ENCODE results near the gene SMTNL2.
A peak's percentile ranks its signal among the peaks of the same experiment; 100 is the strongest.

Gene SMTNL2

GRCh38 chr17:4540687-4541327 lies 43.5 kb upstream of the SMTNL2 start:
- Histone ChIP-seq H3K27me3 (ENCODE audit: control insufficient read depth, insufficient read depth, low read length) (no peaks in the 10 kb centered on the region), H3K9ac (ENCODE audit: low read length) (no peak overlapping the region), H3K27ac (ENCODE audit: low read depth, low read length) (no peak overlapping the region), H3K4me3 (ENCODE audit: low read length) (no peak overlapping the region), H3K36me3 (ENCODE audit: control insufficient read depth, insufficient read depth, low read length) (peaks cover 22% of the 10 kb centered on the region), H3K4me1 (ENCODE audit: control insufficient read depth, insufficient read depth, low read length) (no peaks in the 10 kb centered on the region)

DNA sequence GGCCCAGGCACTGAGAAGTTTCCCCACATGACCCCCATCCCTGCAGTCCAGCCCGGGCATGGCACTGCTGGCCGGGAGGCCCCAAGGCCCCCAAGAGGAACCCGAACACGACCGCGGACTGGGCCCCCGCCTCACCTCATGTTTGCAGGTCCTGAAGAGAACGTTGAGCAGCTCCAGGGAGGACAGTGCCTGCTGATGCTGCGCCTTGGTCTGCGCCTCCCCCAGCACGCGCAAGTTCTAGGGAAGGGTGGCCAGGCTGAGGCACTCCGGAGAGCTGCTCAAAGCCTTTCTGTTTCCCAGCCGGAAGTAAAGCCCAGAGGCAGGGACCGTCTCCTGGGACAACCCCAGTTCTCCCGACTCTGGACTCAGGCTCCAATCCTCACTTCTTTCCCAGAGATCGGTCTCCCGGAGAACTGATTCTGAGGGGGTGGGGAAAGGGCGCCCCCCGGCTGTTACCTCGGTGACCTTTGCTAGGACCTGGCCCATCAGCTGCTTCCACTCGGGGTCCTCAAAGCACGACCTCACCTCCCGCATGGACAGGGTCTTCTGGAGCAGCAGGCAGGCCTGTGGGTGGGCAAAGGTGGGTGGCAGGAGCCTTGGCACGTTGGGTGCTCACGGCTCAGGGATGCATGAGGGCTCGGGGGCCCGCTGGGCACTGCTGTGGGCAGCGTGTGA lies 42.9 kb upstream of the SMTNL2 start:
- peaks cover 23% of the 10 kb centered on the region for H3K36me3 ChIP-seq (ENCODE audit: control insufficient read depth, insufficient read depth, low read length)
- no peak overlapping the region for H3K4me3 ChIP-seq (ENCODE audit: low read length)
- no peaks in the 10 kb centered on the region for H3K27me3 ChIP-seq (ENCODE audit: control insufficient read depth, insufficient read depth, low read length)
- H3K4me1 ChIP-seq (ENCODE audit: control insufficient read depth, insufficient read depth, low read length), result no peaks in the 10 kb centered on the region
- no peak overlapping the region for H3K9ac ChIP-seq (ENCODE audit: low read length)
- H3K27ac ChIP-seq (ENCODE audit: low read depth, low read length), result peak overlapping the region; percentile 14

- Histone ChIP-seq H3K27me3 (ENCODE audit: control insufficient read depth, insufficient read depth, low read length) (no peaks in the 10 kb centered on the region), H3K27ac (ENCODE audit: low read depth, low read length) (no peak overlapping the region), H3K4me3 (ENCODE audit: low read length) (no peak overlapping the region), H3K36me3 (ENCODE audit: control insufficient read depth, insufficient read depth, low read length) (peaks cover 23% of the 10 kb centered on the region), H3K9ac (ENCODE audit: low read length) (no peak overlapping the region), H3K4me1 (ENCODE audit: control insufficient read depth, insufficient read depth, low read length) (no peaks in the 10 kb centered on the region)
Measured at GRCh38 chr17:4542003-4542725, 42.2 kb upstream of the SMTNL2 start.

DNA sequence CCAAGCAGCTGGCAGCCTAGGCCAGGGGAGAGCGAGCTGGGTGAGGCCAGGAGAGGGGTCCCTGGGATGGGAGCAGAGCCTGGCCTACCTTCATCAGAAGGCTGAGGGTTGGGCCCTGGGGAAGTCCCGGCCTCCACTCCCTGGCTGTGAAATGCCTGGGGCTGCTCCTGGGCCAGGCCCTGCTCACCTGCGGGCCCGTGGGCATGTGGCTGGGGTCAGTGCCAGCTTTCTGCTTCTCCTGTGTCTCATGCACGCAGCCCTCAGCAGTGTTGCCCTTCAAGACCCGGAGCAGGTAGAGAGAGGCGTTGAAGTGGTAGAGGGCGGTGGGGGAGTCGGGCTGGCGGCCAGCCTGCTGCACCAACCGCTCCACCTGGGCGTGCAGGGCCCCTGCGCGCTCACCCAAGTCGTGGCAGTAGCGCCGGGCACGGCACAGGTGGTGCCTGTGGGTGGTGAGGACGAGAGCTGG lies 41.6 kb upstream of the SMTNL2 start:
- no peak overlapping the region for H3K9ac ChIP-seq (ENCODE audit: low read length)
- H3K4me1 ChIP-seq (ENCODE audit: control insufficient read depth, insufficient read depth, low read length), result no peaks in the 10 kb centered on the region
- H3K36me3 ChIP-seq (ENCODE audit: control insufficient read depth, insufficient read depth, low read length), result peaks cover 27% of the 10 kb centered on the region
- no peak overlapping the region for H3K4me3 ChIP-seq (ENCODE audit: low read length)
- H3K27me3 ChIP-seq (ENCODE audit: control insufficient read depth, insufficient read depth, low read length), result no peaks in the 10 kb centered on the region
- no peak overlapping the region for H3K27ac ChIP-seq (ENCODE audit: low read depth, low read length)

GRCh38 chr17:4543557-4544026 lies 40.7 kb upstream of the SMTNL2 start:
- no peak overlapping the region for H3K27ac ChIP-seq (ENCODE audit: low read depth, low read length)
- H3K9ac ChIP-seq (ENCODE audit: low read length), result no peak overlapping the region
- no peaks in the 10 kb centered on the region for H3K27me3 ChIP-seq (ENCODE audit: control insufficient read depth, insufficient read depth, low read length)
- peaks cover 33% of the 10 kb centered on the region for H3K36me3 ChIP-seq (ENCODE audit: control insufficient read depth, insufficient read depth, low read length)
- no peaks in the 10 kb centered on the region for H3K4me1 ChIP-seq (ENCODE audit: control insufficient read depth, insufficient read depth, low read length)
- no peak overlapping the region for H3K4me3 ChIP-seq (ENCODE audit: low read length)

- Histone ChIP-seq H3K4me3 (ENCODE audit: low read length) (no peak overlapping the region), H3K27ac (ENCODE audit: low read depth, low read length) (no peak overlapping the region), H3K4me1 (ENCODE audit: control insufficient read depth, insufficient read depth, low read length) (no peaks in the 10 kb centered on the region), H3K27me3 (ENCODE audit: control insufficient read depth, insufficient read depth, low read length) (no peaks in the 10 kb centered on the region), H3K9ac (ENCODE audit: low read length) (no peak overlapping the region), H3K36me3 (ENCODE audit: control insufficient read depth, insufficient read depth, low read length) (peaks cover 41% of the 10 kb centered on the region)
Measured at GRCh38 chr17:4544135-4544950, 40.0 kb upstream of the SMTNL2 start.

DNA sequence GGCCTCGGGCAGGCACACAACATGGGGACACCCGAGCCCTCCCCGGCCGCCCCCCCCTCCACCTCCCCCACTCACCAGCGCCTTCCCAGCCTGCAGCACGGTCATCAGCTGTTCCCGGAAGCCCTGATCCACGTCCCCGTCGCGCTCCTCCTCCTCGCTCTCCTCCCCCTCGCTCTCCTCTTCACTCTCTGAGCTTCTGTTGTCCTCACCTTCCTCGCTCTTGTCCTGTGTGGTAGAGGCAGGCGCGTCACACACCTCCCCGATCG lies 39.4 kb upstream of the SMTNL2 start:
- Histone ChIP-seq H3K4me3 (ENCODE audit: low read length) (no peak overlapping the region), H3K9ac (ENCODE audit: low read length) (no peak overlapping the region), H3K4me1 (ENCODE audit: control insufficient read depth, insufficient read depth, low read length) (no peaks in the 10 kb centered on the region), H3K27ac (ENCODE audit: low read depth, low read length) (no peak overlapping the region), H3K27me3 (ENCODE audit: control insufficient read depth, insufficient read depth, low read length) (no peaks in the 10 kb centered on the region), H3K36me3 (ENCODE audit: control insufficient read depth, insufficient read depth, low read length) (peaks cover 42% of the 10 kb centered on the region)

DNA sequence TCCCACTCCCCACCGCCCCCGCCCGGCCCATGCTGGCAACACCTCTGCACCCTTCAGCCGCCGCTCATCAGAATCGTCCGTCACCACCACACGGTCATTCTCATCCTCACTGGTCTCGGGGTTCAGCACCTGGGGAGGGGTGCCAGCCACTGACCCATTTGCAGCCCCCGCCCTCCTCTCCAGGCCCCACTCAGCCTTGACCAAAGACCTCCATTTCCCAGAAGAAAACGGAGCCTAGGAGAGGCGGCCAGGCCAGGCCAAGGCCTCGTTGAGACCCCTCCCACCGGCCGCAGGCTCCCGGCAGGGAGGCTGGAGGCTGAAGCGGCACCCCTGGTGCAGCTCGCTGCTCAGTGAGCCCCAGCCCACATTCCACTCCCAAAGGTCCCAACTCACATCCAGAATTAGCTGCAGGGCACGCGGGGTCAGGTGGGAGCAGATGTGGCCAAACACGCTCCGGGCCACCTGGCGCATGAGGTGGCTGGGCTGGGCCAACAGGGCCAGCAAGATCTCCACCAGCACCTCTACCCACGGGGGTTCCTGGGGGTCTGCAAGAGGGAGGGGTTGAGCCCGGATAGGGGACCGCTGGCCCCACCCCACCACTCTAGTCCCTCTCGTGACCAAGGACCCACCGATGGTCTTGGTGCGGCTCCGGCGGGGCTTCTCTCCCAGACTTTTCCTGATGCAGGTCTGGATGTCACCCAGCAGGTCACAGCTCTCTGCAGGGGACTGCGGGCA lies 38.9 kb upstream of the SMTNL2 start:
- H3K36me3 ChIP-seq (ENCODE audit: control insufficient read depth, insufficient read depth, low read length), result peaks cover 42% of the 10 kb centered on the region
- no peak overlapping the region for H3K27ac ChIP-seq (ENCODE audit: low read depth, low read length)
- no peaks in the 10 kb centered on the region for H3K27me3 ChIP-seq (ENCODE audit: control insufficient read depth, insufficient read depth, low read length)
- no peaks in the 10 kb centered on the region for H3K4me1 ChIP-seq (ENCODE audit: control insufficient read depth, insufficient read depth, low read length)
- H3K4me3 ChIP-seq (ENCODE audit: low read length), result no peak overlapping the region
- H3K9ac ChIP-seq (ENCODE audit: low read length), result no peak overlapping the region

DNA sequence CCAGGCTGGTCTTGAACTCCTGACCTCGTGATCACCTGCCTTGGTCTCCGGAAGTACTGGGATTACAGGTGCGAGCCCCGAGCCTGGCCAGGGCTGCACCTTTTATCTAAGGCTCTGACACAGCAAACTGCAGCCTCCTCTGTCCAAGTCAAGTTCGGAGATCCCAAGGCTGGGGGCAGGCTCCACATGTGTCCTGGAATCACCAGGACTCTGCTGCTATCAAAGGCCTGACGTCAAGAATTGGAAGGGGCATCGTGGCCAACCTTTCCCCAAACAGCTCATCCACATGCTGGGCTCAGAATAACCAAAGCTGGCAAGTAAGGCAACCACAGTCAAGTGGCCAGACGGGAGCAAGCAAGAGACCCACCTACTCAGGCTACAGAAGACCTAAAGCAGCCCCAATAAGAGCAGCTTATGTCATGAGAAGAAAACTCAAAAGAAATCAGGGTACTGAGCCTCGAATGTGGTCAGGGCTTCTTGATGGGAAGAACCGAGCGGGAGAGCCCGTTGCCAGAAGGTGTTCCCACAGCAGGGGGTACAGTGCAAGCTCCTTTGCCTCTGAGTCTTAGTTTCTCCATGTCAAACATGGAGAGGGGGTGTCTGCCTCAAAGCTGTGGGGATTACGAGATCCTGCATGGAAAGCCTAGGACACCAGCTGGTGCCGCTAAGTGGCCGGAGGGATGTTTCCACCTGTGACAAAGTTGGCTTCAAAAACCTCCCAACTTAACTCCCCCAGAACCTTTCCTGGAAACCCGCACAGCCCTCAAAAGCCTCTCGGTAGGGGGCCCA lies 37.0 kb upstream of the SMTNL2 start:
- no peak overlapping the region for H3K9ac ChIP-seq (ENCODE audit: low read length)
- no peak overlapping the region for H3K4me3 ChIP-seq (ENCODE audit: low read length)
- H3K36me3 ChIP-seq (ENCODE audit: control insufficient read depth, insufficient read depth, low read length), result peaks cover 43% of the 10 kb centered on the region
- no peak overlapping the region for H3K27ac ChIP-seq (ENCODE audit: low read depth, low read length)
- H3K4me1 ChIP-seq (ENCODE audit: control insufficient read depth, insufficient read depth, low read length), result no peaks in the 10 kb centered on the region
- H3K27me3 ChIP-seq (ENCODE audit: control insufficient read depth, insufficient read depth, low read length), result no peaks in the 10 kb centered on the region

- no peak overlapping the region for H3K27ac ChIP-seq (ENCODE audit: low read depth, low read length)
- H3K36me3 ChIP-seq (ENCODE audit: control insufficient read depth, insufficient read depth, low read length), result peaks cover 40% of the 10 kb centered on the region
- no peaks in the 10 kb centered on the region for H3K27me3 ChIP-seq (ENCODE audit: control insufficient read depth, insufficient read depth, low read length)
- no peak overlapping the region for H3K4me3 ChIP-seq (ENCODE audit: low read length)
- no peaks in the 10 kb centered on the region for H3K4me1 ChIP-seq (ENCODE audit: control insufficient read depth, insufficient read depth, low read length)
- no peak overlapping the region for H3K9ac ChIP-seq (ENCODE audit: low read length)
Measured at GRCh38 chr17:4548061-4548461, 36.3 kb upstream of the SMTNL2 start.

DNA sequence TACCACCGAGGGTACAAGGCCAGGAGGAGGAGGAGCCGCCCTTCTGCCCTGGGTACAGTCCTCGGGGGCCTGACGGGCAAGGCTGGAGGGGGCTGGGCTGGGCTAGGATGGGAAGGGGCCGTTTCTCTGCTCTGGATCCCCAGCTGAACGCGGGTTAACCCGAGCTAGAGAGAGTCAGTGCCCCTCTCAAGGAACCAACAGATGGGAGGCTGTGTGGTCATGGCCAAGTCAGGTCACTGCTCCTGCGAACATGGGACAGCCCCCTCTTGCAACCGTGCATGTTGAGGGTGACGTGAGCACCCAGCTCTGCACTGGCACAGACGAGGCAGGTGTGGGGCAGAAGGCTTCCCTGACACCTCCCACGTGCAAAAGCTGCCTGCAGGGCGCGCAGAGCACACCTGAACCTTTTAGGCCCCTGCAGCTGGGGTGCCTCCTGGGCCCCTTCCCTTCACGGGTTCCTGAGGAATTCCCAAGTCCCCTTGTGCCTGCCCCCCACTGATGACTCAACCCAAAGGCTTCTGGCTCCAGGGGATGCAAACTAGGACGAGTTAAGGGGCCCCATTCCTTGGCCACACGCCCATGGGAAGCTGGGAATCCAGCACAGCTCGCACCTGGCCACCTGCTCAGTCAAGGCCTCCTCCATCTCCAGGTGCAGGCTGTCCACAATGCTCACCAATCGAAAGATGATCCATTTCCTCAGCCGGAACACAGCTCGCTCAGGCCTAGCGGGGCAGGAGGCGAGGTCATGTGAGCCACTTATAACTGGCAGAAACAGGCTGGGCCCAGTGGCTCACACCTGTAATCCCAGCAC lies 35.4 kb upstream of the SMTNL2 start:
- H3K27ac ChIP-seq (ENCODE audit: low read depth, low read length), result no peak overlapping the region
- H3K4me1 ChIP-seq (ENCODE audit: control insufficient read depth, insufficient read depth, low read length), result no peaks in the 10 kb centered on the region
- H3K36me3 ChIP-seq (ENCODE audit: control insufficient read depth, insufficient read depth, low read length), result peaks cover 42% of the 10 kb centered on the region
- no peak overlapping the region for H3K9ac ChIP-seq (ENCODE audit: low read length)
- no peaks in the 10 kb centered on the region for H3K27me3 ChIP-seq (ENCODE audit: control insufficient read depth, insufficient read depth, low read length)
- no peak overlapping the region for H3K4me3 ChIP-seq (ENCODE audit: low read length)

Measured in rectal smooth muscle tissue (tissue), 1 donor.